DMS79 treated with DMSO at 0.1 percent for 48 hours (cell line): Measurements from ENCODE around the gene KCNJ4.

Experiments used
- DNase-seq: peaks from one replicate; lab custom pipeline; 2025; lab: John Stamatoyannopoulos, UW

The KCNJ4 gene

GRCh38 chr22:38452373-38453065 lies 2.5 kb downstream of the KCNJ4 start:
- no peak for DNase-seq

- DNase-seq, result no peak
Measured at GRCh38 chr22:38451864-38452263, 3.1 kb downstream of the KCNJ4 start.

DNA sequence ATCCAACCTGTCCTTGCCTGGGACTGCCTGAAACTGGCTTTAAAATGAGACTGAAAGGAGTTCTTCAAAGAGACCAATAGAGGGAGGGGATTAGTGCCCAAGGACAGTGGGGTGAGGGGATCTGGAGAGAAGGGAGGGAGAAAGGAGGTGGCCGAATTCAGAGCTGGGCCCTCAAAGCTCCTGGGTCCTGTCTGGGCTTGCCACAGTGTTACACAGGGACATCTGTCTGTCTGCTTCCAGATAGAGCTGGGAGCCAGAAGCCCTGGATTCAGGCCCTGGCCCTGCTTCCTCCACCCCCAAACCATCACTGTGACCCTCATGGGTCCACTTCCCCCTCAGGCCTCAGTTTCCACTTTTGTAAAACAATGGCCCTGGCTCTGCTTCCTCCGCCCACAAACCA lies 3.6 kb downstream of the KCNJ4 start:
- DNase-seq, result no peak

- DNase-seq, result no peak
Measured at GRCh38 chr22:38450234-38450797, 4.7 kb downstream of the KCNJ4 start.

DNA sequence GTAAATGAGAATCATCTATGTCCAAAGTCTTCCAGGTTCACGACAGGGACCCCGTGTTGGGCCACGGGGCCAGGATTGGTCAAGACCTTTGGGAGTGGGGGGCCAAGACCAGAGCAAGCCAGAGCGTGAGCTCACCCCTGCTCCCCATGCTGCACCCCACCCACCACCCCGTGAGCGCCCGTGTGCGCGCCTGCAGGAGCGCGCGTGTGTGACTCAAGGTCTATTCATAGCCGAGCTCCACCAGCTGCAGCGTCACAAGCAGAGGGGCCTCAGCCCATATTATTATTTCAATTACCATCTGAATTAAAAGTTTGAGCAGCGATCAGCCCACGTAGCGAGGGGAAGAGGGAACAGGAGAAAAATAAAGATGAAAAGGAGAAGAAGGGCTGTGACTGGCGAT lies 5.2 kb downstream of the KCNJ4 start:
- DNase-seq, result no peak

DNA sequence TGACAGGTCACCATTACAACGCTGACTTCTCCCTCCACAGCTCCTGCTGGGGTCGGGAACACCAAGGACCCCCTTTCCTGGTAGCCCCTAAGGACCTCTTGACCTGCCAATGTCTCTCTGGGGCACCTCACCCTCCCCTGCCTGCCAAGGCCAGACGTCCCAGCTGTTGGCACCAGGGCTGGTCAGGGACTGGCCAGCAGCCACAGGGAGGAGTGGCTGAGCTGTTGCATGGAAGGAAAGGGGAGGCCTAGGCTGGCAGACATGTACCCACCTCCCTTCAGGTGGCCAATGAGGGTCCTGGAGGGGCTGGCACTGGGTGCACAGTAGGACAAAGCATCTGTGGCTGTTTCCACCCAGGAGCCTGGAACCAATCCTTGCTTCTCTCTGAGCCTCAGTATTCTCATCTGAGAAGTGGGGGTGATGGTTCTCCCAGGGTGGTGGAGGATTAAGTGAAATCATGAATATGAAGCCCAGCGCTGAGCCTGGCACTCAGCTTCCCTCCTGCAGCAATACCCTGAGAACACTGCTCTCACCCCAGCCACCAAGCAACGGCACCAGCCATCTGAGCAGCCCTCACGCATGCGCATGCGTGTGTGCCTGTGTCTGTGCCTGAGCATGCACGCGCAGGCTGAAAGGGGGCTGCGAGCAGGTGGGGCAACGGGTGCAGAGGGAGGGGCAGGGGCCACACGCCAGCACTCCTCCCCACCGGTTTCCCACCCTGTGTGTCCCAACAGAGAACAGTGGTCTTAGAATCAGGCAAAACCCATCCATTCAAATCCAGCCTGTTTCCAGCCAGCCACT lies 5.9 kb downstream of the KCNJ4 start:
- DNase-seq, result no peak

DNA sequence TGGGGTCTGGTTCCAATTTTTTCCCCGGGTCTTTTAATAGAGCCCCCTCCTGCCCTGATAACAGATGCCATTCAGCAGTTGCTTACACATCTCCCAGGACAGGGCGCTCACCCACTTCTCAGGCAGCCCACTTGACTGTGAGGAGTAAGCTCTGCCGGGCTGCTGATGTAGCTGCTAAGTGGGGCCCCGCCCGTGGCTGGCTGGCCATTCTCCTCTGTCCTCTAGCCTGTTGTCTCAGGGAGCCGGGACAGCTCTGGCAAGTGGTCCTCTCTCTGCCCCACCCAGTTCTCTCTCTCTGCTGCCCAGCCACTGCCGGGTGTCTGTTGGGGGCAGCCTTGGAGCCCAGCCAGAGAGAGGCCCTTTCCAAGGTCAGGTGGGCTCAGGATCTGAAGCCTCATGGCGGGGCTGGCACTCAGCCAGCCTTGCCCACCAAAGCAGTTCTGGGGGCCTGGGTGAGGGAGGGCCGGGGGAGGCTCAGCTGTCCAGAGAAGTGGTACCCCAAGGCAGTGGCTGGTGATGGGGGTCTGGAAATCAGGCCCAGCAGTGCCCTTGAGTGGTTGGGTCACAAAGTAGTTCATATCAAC lies 8.9 kb downstream of the KCNJ4 start:
- DNase-seq, result no peak

- no peak for DNase-seq
Measured at GRCh38 chr22:38444783-38445182, 10.2 kb downstream of the KCNJ4 start.

- DNase-seq, result no peak
Measured at GRCh38 chr22:38443628-38444521, 11.1 kb downstream of the KCNJ4 start.

DNA sequence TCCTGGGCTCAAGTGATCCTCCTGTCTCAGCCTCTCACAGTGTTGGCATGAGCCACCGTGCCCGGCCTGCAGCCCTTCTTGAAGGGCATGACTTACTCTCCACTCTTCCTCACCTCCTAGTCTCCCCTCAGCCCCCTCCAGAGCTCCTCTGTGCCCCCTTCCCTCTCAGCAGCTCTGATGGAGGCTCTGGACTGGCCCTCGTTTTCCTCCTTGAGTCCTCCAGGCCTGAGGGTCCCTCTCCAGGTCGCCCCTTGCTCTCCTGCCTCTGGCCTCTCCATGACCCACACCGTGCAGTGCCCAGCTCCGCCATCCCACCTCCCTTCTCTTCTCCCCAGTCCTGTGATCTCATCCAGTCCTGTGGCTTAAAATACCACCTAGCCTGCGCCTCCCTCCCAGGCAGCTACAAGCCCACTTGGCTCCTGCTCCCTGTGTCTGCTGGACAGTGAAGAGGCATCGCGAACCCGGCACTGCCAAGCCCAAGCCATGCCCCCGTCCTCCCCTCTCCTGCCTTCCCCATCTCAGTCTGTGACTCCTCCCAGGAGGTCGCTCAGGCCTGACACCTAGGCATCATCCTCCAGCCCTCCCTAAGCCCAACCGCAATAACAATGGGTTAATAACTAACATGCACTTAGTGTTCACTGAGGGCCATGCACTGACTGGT lies 11.9 kb downstream of the KCNJ4 start:
- DNase-seq, result no peak

GRCh38 chr22:38441620-38442287 lies 13.2 kb downstream of the KCNJ4 start:
- no peak for DNase-seq

- no peak for DNase-seq
Measured at GRCh38 chr22:38440747-38441350, 14.2 kb downstream of the KCNJ4 start.

DNA sequence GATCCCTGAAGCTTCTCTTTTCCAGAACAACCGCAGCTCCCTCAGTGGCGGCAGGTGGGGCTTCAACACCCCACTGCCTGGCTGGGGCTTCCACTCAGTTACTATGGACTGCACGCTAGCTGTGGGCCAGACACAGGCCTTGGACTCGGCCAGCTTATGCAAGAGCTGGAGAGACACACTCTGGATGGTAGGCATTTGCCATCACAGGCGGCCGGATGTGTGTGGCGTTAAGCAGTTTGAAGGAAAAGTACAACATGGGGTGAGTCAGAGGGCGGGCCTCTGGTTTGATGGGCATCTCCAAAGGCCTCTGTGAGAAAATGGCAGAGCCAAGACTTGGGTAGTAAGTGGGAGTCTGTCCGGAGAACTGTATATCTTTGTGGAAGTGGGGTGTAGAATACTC lies 17.6 kb downstream of the KCNJ4 start:
- DNase-seq, result no peak

GRCh38 chr22:38436629-38437395 lies 18.2 kb downstream of the KCNJ4 start:
- DNase-seq, result no peak

DNA sequence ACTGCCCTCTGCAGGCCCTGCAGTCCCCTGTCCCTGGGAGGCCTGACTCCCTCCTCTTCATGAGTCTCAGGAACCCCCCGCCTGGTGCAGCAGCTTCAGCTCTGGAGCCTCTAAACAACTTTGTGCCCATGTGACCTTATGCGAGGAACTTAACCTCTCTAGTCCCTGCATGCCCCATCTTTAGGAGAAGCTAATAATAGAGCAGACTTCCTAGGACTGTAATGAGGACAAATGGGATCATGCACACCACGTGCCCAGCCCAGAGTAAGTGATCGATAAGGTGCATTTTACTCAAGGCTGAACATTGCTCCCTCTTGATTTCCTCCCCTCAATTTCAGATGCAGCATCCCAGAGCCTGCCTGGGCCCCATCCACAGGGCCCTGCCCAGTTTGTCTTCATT lies 19.0 kb downstream of the KCNJ4 start:
- no peak for DNase-seq

DNA sequence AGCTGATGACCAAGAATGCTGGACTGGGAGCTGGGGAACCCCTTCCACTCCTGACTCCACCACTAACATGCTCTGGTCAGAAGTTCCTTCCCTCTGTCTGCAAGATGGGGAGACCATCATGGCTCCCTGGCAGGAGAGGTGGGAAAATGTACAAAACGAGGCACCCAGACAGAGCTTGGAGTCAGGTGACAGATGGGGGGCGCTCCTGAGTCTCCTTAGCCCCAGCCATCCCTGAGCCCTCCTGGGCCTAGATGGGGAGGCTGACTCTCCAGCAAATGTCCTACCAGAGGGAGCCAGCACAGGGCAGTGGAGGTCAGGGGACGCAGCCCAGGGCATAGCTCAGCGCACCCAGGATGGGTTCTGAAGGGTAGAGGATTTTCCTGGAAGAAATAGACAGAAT lies 20.0 kb downstream of the KCNJ4 start:
- DNase-seq, result no peak

- no peak for DNase-seq
Measured at GRCh38 chr22:38433871-38434270, 21.1 kb downstream of the KCNJ4 start.

- DNase-seq, result no peak
Measured at GRCh38 chr22:38432264-38432663, 22.7 kb downstream of the KCNJ4 start.

DNA sequence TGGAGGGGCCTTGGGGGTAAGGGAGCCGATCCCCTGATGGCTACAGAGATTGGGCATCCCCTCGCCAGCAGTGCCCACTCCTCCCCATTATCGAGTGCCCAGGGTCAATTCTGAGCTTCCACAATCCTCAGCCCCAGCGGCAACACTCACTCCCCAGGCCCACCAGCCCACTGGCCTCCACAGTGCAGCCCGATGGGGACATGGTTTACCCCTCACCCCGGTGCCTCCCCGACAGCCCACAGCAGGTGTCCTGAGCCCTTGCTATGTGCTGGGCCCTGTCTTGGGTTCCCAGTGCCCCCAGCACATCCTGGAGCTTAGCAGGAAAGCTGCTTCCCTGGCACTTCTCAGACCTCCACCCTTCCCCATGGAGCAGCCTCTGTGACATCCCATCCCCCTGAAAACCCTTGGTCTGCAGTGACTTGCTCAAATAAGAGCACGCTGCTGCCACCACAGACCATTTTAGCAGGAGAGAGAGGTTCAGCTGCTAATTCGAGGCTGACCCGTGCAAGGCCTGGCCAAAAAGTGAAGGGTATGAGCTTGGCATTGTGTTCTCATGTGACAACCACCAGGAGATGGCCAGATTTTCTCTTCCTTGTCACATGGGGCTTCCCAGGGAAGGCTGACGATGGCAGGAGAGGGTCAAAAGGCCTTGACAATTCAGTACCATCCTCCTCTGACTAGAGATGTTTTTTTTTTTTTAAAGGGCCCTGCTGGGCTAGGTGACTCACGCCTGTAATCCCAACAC lies 23.6 kb downstream of the KCNJ4 start:
- no peak for DNase-seq
